ENCODE measurements around the gene NANOS3.

The NANOS3 gene

GRCh38 chr19:13881251-13881691, 4.3 kb downstream of the NANOS3 start:
- TF ChIP-seq ZNF274 (IDR thresholded peaks at IDR 0.05; ENCODE audit: low read depth, low read length): no peak
- no peak overlapping the region for H3K4me3 ChIP-seq (ENCODE audit: low read length)

DNA sequence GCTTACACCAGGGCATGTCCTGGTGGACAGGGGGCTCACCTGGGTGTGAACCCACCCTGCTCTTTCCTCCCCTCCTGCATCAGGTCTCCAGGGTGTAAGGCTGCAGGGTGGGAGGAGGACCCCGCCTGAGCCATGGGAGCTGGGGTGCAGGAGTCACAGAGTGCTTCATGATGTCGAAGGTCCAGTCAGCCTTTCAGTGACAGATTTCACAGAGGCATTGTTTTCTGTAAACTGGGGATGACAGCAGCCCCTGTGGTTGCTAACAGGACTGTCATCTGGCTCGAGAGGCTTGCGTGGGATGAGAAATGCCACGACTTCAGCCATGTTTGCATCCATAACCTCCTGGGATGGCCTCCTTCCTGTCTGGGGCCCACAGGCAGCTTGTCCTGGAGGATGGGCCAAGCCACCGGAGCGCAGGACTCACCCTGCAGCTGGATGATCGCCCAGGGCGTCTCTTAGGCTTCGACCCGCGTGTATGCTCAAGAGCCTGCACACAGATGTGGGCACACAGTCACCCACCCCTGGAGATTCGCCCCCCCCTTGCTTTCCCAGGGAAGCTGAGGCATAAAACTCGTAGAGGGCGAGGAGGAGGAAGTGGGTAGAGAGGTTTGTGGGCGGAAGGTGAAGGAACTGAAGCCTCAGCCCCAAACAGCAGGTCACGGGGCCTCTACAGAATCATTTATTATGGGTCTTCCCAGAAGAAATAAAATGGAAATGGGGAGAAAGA, 4.9 kb downstream of the NANOS3 start:
- no peak overlapping the region for H3K4me3 ChIP-seq (ENCODE audit: low read length)
- no peak for TF ChIP-seq ZNF274 (IDR thresholded peaks at IDR 0.05; ENCODE audit: low read depth, low read length)

DNA sequence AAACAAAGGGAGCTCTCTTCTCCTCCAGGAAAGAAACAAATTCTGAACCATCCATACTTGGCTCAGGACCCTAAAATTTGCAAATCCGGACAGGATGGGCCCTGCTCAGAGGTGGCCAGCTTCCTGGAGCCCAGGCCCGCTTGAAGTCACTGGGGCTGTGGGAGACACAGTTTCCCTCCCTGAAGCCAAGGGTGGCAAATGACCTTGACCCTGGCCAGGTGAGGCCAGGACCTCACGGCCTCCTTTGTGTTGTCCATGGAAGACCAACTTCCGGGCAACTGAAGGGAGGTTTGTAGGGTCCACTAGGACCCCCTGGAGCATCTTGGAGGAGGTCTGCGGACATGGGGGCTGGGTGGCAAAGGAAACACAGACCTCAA, 5.5 kb downstream of the NANOS3 start:
- no peak for TF ChIP-seq ZNF274 (IDR thresholded peaks at IDR 0.05; ENCODE audit: low read depth, low read length)
- H3K4me3 ChIP-seq (ENCODE audit: low read length): no peak overlapping the region

GRCh38 chr19:13882836-13883235, 5.9 kb downstream of the NANOS3 start:
- no peak overlapping the region for H3K4me3 ChIP-seq (ENCODE audit: low read length)
- no peak for TF ChIP-seq ZNF274 (IDR thresholded peaks at IDR 0.05; ENCODE audit: low read depth, low read length)

- no peak overlapping the region for H3K4me3 ChIP-seq (ENCODE audit: low read length)
Observed at GRCh38 chr19:13883516-13884064, 6.7 kb downstream of the NANOS3 start.

GRCh38 chr19:13884726-13885591, 8.0 kb downstream of the NANOS3 start:
- no peak for TF ChIP-seq ZNF274 (IDR thresholded peaks at IDR 0.05; ENCODE audit: low read depth, low read length)
- H3K4me3 ChIP-seq (ENCODE audit: low read length): no peak overlapping the region

More at GRCh38 chr19:13883516-13884064, 6.7 kb downstream of the NANOS3 start:
- TF ChIP-seq ZNF274 (IDR thresholded peaks at IDR 0.05; ENCODE audit: low read depth, low read length): no peak

DNA sequence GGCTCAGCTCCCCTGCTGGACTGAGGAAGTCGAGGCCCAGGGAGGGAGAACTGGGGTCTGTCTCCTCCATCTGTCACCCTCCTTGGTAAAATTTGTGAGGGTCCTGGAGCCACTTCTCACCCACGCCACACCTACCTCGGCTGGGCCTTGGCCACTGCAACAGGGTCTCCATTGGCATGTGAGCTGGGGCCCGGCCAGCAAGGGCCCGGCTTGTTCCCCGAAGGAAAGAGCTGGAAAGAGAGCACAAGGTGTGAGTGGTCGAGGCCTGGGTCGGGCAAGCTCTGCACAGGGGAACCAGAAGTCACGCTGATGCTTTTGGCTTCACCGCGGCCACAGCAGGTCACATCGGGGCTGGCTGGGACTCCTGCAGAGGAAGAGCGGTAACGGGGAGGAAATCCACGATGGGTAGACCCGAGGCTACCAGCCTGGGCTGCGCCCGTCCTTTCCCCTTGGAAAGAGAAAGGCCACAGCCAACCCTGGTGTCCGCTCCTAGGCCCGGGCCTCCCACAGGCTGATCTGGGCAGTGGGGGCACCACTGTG, 9.0 kb downstream of the NANOS3 start:
- TF ChIP-seq ZNF274 (IDR thresholded peaks at IDR 0.05; ENCODE audit: low read depth, low read length): no peak
- no peak overlapping the region for H3K4me3 ChIP-seq (ENCODE audit: low read length)

- no peak for TF ChIP-seq ZNF274 (IDR thresholded peaks at IDR 0.05; ENCODE audit: low read depth, low read length)
- H3K4me3 ChIP-seq (ENCODE audit: low read length): no peak overlapping the region
Observed at GRCh38 chr19:13887018-13887436, 10.1 kb downstream of the NANOS3 start.

GRCh38 chr19:13887517-13887916, 10.6 kb downstream of the NANOS3 start:
- TF ChIP-seq ZNF274 (IDR thresholded peaks at IDR 0.05; ENCODE audit: low read depth, low read length): no peak
- no peak overlapping the region for H3K4me3 ChIP-seq (ENCODE audit: low read length)

DNA sequence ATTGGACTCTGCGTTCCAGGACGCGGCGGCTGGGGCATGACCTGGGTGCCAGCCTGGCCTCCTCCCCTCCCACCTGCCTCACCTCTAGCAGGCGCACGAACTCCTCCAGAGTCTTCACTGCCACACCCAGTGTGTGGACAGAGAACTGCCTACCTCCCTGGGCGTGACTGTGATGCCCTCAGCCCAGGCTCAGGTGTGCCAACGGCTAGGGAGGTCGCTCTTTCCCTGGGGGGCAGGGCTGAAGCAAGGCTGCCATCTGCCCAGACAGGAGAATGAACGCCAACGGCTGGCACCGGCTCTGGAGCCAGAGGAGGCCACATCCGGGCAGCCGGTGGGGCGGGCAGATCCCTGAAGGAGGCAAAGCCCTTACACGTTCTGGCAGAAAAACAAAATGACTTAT, 11.3 kb downstream of the NANOS3 start:
- H3K4me3 ChIP-seq (ENCODE audit: low read length): no peak overlapping the region
- TF ChIP-seq ZNF274 (IDR thresholded peaks at IDR 0.05; ENCODE audit: low read depth, low read length): no peak

GRCh38 chr19:13890136-13890535, 13.2 kb downstream of the NANOS3 start:
- no peak overlapping the region for H3K4me3 ChIP-seq (ENCODE audit: low read length)

DNA sequence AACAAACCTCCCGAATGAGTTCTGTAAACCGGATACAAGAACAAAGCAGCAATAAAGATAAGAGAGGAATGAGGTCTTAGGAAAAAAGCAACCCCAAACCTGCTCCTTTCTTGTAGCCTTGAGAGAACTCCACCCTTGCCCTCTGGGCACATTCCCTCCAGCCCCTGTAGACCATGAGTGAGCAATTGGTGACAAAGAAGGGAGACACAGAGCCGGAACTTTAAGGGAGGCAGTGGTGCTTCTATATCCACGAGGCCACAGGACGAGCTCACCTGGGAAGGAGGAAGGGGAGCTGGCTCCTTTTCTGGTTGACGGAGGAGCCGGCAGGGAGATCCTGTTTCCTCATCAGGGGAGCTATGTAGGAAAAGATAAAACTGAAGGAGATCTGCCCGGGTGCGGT, 15.9 kb downstream of the NANOS3 start:
- no peak for TF ChIP-seq ZNF274 (IDR thresholded peaks at IDR 0.05; ENCODE audit: low read depth, low read length)
- no peak overlapping the region for H3K4me3 ChIP-seq (ENCODE audit: low read length)

More at GRCh38 chr19:13890136-13890535, 13.2 kb downstream of the NANOS3 start:
- no peak for TF ChIP-seq ZNF274 (IDR thresholded peaks at IDR 0.05; ENCODE audit: low read depth, low read length)

- no peak for TF ChIP-seq ZNF274 (IDR thresholded peaks at IDR 0.05; ENCODE audit: low read depth, low read length)
- H3K4me3 ChIP-seq (ENCODE audit: low read length): no peak overlapping the region
Observed at GRCh38 chr19:13894552-13894951, 17.6 kb downstream of the NANOS3 start.

DNA sequence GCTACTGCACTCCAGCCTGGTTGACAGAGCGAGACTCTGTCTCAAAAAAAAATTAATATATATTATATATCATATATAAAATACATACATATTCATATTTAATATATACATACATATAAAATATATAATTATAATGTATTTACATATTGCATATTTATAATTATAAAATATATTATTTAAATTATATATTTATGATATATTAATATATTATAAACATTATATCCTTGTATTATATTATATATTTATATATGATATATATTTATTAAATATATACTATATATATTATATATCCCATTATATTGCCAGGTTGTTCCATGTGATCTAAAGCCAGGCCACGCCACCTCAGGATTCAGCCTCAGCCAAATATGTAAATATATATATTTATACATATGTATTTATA, 19.3 kb downstream of the NANOS3 start:
- no peak for TF ChIP-seq ZNF274 (IDR thresholded peaks at IDR 0.05; ENCODE audit: low read depth, low read length)
- H3K4me3 ChIP-seq (ENCODE audit: low read length): no peak overlapping the region

Data from GM08714 (cell line).